ENCODE results near the gene ENTHD1.

GRCh38 chr22:39724390-39724789 is 169.2 kb downstream of the ENTHD1 start:
- TF ChIP-seq GATA3 (IDR thresholded peaks at IDR 0.05; ENCODE audit: low read depth, low read length): no peak
- no peak for TF ChIP-seq GATA2 (IDR thresholded peaks at IDR 0.05; ENCODE audit: low read depth, low read length)
